Neural progenitor cell (in vitro differentiated cells): Measurements from ENCODE around the gene LILRB1. TPM values are rescaled to one million over a fixed set of nuclear protein-coding genes. Genes with fewer than 3 reads are reported as not detected.

Experiments
- DNase-seq: peaks from one replicate; pipeline ENCODE4 v3.0.0-alpha.2; 2016; ENCODE audit warnings: low spot score
- H2AFZ ChIP-seq: fragments of 200-600 bp; sonication (generic); replicated peaks from 2 replicates; pipeline ENCODE4 v1.6.1; 2016; ENCODE audit warnings: antibody characterized with exemption
- H3F3A ChIP-seq: fragments of 200-600 bp; sonication (generic); 2 replicates; pipeline ENCODE4 v1.6.1; 2016; ENCODE audit warnings: antibody characterized with exemption, low read depth
- H3K27ac ChIP-seq: fragments of 200-600 bp; sonication (generic); 2 replicates; pipeline ENCODE4 v1.5.1; 2016; ENCODE audit warnings: mild to moderate bottlenecking
- H3K27me3 ChIP-seq: fragments of 200-600 bp; sonication (generic); 2 replicates; pipeline ENCODE4 v1.6.1; 2016; ENCODE audit warnings: mild to moderate bottlenecking, moderate library complexity
- H3K36me3 ChIP-seq: fragments of 200-600 bp; sonication (generic); 2 replicates; pipeline ENCODE4 v1.5.1; 2016
- H3K4me1 ChIP-seq: fragments of 200-600 bp; sonication (generic); 2 replicates; pipeline ENCODE4 v1.6.1; 2016; ENCODE audit warnings: mixed run types
- H3K4me2 ChIP-seq: fragments of 200-600 bp; sonication (generic); 2 replicates; pipeline ENCODE4 v1.6.1; 2016
- H3K4me3 ChIP-seq: fragments of 200-600 bp; sonication (generic); 2 replicates; pipeline ENCODE4 v1.5.1; 2016
- H3K79me2 ChIP-seq: fragments of 200-600 bp; sonication (generic); 2 replicates; pipeline ENCODE4 v1.6.1; 2016; ENCODE audit warnings: low read depth
- H3K9ac ChIP-seq: fragments of 200-600 bp; sonication (generic); 2 replicates; pipeline ENCODE4 v1.6.1; 2016
- H3K9me3 ChIP-seq: fragments of 200-600 bp; sonication (generic); 2 replicates; pipeline ENCODE4 v1.5.1; 2016; ENCODE audit warnings: low read depth
- H4K20me1 ChIP-seq: fragments of 200-600 bp; sonication (generic); 2 replicates; pipeline ENCODE4 v1.6.1; 2016; ENCODE audit warnings: low read depth
- H3K27ac Mint-ChIP-seq: 3 replicates; pipeline ENCODE4 v1.8.0; 2021; ENCODE audit warnings: mixed read lengths
- H3K27me3 Mint-ChIP-seq: 2 replicates; pipeline ENCODE4 v1.8.0; 2022; ENCODE audit warnings: low read depth, mild to moderate bottlenecking, inconsistent platforms, moderate library complexity, mixed read lengths; ENCODE audit not compliant: insufficient read depth
- H3K36me3 Mint-ChIP-seq: 3 replicates; pipeline ENCODE4 v1.8.0; 2021; ENCODE audit warnings: mixed read lengths
- H3K4me1 Mint-ChIP-seq: 3 replicates; pipeline ENCODE4 v1.8.0; 2021; ENCODE audit warnings: mixed read lengths
- H3K4me3 Mint-ChIP-seq: 3 replicates; pipeline ENCODE4 v1.8.0; 2021; ENCODE audit warnings: mild to moderate bottlenecking, moderate library complexity, mixed read lengths
- H3K9me3 Mint-ChIP-seq: 3 replicates; pipeline ENCODE4 v1.8.0; 2020; ENCODE audit warnings: mixed read lengths
- CTCF ChIP-seq: fragments of 200-600 bp; sonication (generic); IDR thresholded peaks from 2 replicates; pipeline ENCODE4 v1.5.1; 2017; ENCODE audit warnings: antibody characterized with exemption, mild to moderate bottlenecking
- EZH2 ChIP-seq: fragments of 200-600 bp; sonication (generic); IDR thresholded peaks from 2 replicates; pipeline ENCODE4 v1.6.1; 2017; ENCODE audit warnings: antibody characterized with exemption, mild to moderate bottlenecking, moderate library complexity
- EZH2phosphoT487 ChIP-seq: fragments of 200-600 bp; sonication (generic); IDR thresholded peaks from 2 replicates; pipeline ENCODE4 v1.6.1; 2017; ENCODE audit warnings: antibody characterized with exemption
- microRNA-seq: library from miRNA; unstranded; fragments of <30 nt; microRNA quantifications from one replicate; pipeline ENCODE4, GENCODE V29; 2016
- small RNA-seq: library from RNA; depleted of rRNA; stranded (forward); fragments of <200 nt; gene quantifications from one replicate; pipeline ENCODE3, GENCODE V24; 2015
- total RNA-seq: library from RNA; depleted of rRNA; stranded (reverse); fragments of >200 nt; gene quantifications from 2 replicates; pipeline ENCODE4 v1.2.3, GENCODE V29; 2015; ENCODE audit warnings: low replicate concordance

Gene LILRB1
- total RNA-seq, 1 donor from 2014 or later: not detected

- Histone ChIP-seq H4K20me1 (no peaks in the 10 kb centered on the region), H3K4me2 (no peak overlapping the region), H3K79me2 (no peaks in the 10 kb centered on the region), H3K27ac (no peak overlapping the region), H3K9ac (no peak overlapping the region), H2AFZ (no peak overlapping the region), H3K9me3 (peaks cover 10% of the 10 kb centered on the region), H3K4me1 (no peaks in the 10 kb centered on the region), H3K4me3 (no peak overlapping the region), H3K36me3 (no peaks in the 10 kb centered on the region), H3K27me3 (no peaks in the 10 kb centered on the region), H3F3A (no peaks in the 10 kb centered on the region)
- Mint-ChIP-seq H3K4me1 (no peaks in the 10 kb centered on the region), H3K36me3 (no peaks in the 10 kb centered on the region), H3K27me3 (no peaks in the 10 kb centered on the region), H3K27ac (no peak overlapping the region), H3K9me3 (peaks cover 8% of the 10 kb centered on the region), H3K4me3 (no peak overlapping the region)
- no peak for TF ChIP-seq EZH2
- TF ChIP-seq EZH2phosphoT487: no peak
- no peak for TF ChIP-seq CTCF
- DNase-seq: peak; percentile 53
Measured at GRCh38 chr19:54684527-54684926, 54.2 kb downstream of the LILRB1 start.

Small RNA genes within 50 kb of the gene (microRNA-seq; reads per million reads assigned to microRNA genes)
- not detected for gene MIR8061

Small RNA genes within 50 kb of the gene (small RNA-seq; reads per million reads assigned to genes)
- gene AC245036.3 (not detected), gene MIR8061 (not detected)

Other genes with a start within 250 kb of the LILRB1 start
- 34.2 and 128 TPM in 2 replicates for gene TTYH1, start 215.0 kb upstream of the LILRB1 start, total RNA-seq
- 36.6 and 90.1 TPM in 2 replicates for gene LENG8, start 181.3 kb upstream of the LILRB1 start, total RNA-seq
- 0.79 and 4.0 TPM in 2 replicates for gene LENG9, start 166.7 kb upstream of the LILRB1 start, total RNA-seq
- 1.1 TPM in 1 of 2 replicates, not detected in the other for gene CDC42EP5, start 157.2 kb upstream of the LILRB1 start, total RNA-seq
- gene LAIR2, start 127.7 kb upstream of the LILRB1 start, total RNA-seq: not detected in 2 replicates
- not detected in 2 replicates for gene LILRA2, start 56.7 kb upstream of the LILRB1 start, total RNA-seq
- gene LILRA1, start 36.9 kb upstream of the LILRB1 start, total RNA-seq: not detected in 2 replicates
- gene LILRB4, start 32.5 kb downstream of the LILRB1 start, total RNA-seq: not detected in 2 replicates
- gene KIR3DL3, start 94.0 kb downstream of the LILRB1 start, total RNA-seq: not detected in 2 replicates
- gene KIR2DL3, start 108.0 kb downstream of the LILRB1 start, total RNA-seq: not detected in 2 replicates
- not detected in 2 replicates for gene KIR2DL1, start 139.3 kb downstream of the LILRB1 start, total RNA-seq
- gene KIR2DL4, start 173.1 kb downstream of the LILRB1 start, total RNA-seq: not detected in 2 replicates
- not detected in 2 replicates for gene KIR3DL1, start 186.0 kb downstream of the LILRB1 start, total RNA-seq
- not detected in 2 replicates for gene KIR2DS4, start 202.2 kb downstream of the LILRB1 start, total RNA-seq
- gene KIR3DL2, start 220.0 kb downstream of the LILRB1 start, total RNA-seq: not detected in 2 replicates
- not detected in 2 replicates for gene FCAR, start 243.8 kb downstream of the LILRB1 start, total RNA-seq